Neural cell (in vitro differentiated cells): ENCODE results near the gene IFI35. TPM values are rescaled to one million over a fixed set of nuclear protein-coding genes. Genes with fewer than 3 reads are reported as not detected.

ENCODE experiments used
- H2AFZ ChIP-seq: fragments of 200-600, 300-800 bp; sonication (generic), shearing (Covaris generic); 2 replicates; pipeline ENCODE4 v1.6.0; 2014; ENCODE audit warnings: low read depth, mild to moderate bottlenecking, antibody characterized with exemption, low read length, moderate library complexity
- H3F3A ChIP-seq: fragments of 200-600 bp; shearing (Covaris generic); 2 replicates; pipeline ENCODE4 v1.6.1; 2016; ENCODE audit warnings: mild to moderate bottlenecking, moderate library complexity, mixed read lengths, antibody characterized with exemption, low read length; ENCODE audit not compliant: insufficient read depth, poor library complexity, severe bottlenecking
- H3K27ac ChIP-seq: fragments of 200-600, 300-800 bp; sonication (generic), shearing (Covaris generic); 2 replicates; pipeline ENCODE4 v1.5.1; 2014; ENCODE audit warnings: mild to moderate bottlenecking, low read length, moderate library complexity
- H3K27me3 ChIP-seq: fragments of 300-800, 200-600 bp; sonication (generic), shearing (Covaris generic); 2 replicates; pipeline ENCODE4 v1.6.0; 2014; ENCODE audit warnings: mild to moderate bottlenecking, low read depth, low read length, moderate library complexity; ENCODE audit not compliant: insufficient read depth
- H3K36me3 ChIP-seq: fragments of 300-800, 200-600 bp; sonication (generic), shearing (Covaris generic); 2 replicates; pipeline ENCODE4 v1.5.1; 2014; ENCODE audit warnings: mild to moderate bottlenecking, antibody characterized with exemption, low read length, moderate library complexity; ENCODE audit not compliant: insufficient read depth
- H3K4me2 ChIP-seq: fragments of 300-800, 200-600 bp; sonication (generic), shearing (Covaris generic); 2 replicates; pipeline ENCODE4 v1.6.0; 2014; ENCODE audit warnings: mild to moderate bottlenecking, low read length
- H3K4me3 ChIP-seq: fragments of 300-800, 200-600 bp; sonication (generic), shearing (Covaris generic); 2 replicates; pipeline ENCODE4 v1.5.1; 2014; ENCODE audit warnings: mild to moderate bottlenecking, low read length, moderate library complexity
- H3K79me2 ChIP-seq: fragments of 200-600 bp; shearing (Covaris generic); replicated peaks from 2 replicates; pipeline ENCODE4 v1.6.0; 2014; ENCODE audit warnings: mild to moderate bottlenecking, low read length, moderate library complexity; ENCODE audit not compliant: insufficient read depth
- H3K9ac ChIP-seq: fragments of 300-800, 200-600 bp; sonication (generic), shearing (Covaris generic); 2 replicates; pipeline ENCODE4 v1.6.1; 2016; ENCODE audit warnings: mild to moderate bottlenecking, low read length, mixed read lengths
- H3K9me2 ChIP-seq: fragments of 200-600 bp; shearing (Covaris generic); 2 replicates; pipeline ENCODE4 v1.6.1; 2016; ENCODE audit warnings: mild to moderate bottlenecking, low read length, mixed read lengths; ENCODE audit not compliant: insufficient read depth
- H3K9me3 ChIP-seq: fragments of 200-600, 300-800 bp; sonication (generic), shearing (Covaris generic); 2 replicates; pipeline ENCODE4 v1.6.1; 2016; ENCODE audit warnings: mild to moderate bottlenecking, mixed run types, low read length, moderate library complexity, mixed read lengths
- H4K20me1 ChIP-seq: fragments of 200-600 bp; shearing (Covaris generic); 2 replicates; pipeline ENCODE4 v1.6.1; 2016; ENCODE audit warnings: mild to moderate bottlenecking, mixed run types; ENCODE audit not compliant: insufficient read depth
- EP300 ChIP-seq: fragments of 450-650 bp; conservative IDR thresholded peaks from 2 replicates; pipeline ENCODE4 v1.6.1; 2014; ENCODE audit warnings: antibody characterized with exemption, mild to moderate bottlenecking, moderate library complexity; ENCODE audit not compliant: poor library complexity, severe bottlenecking
- EZH2 ChIP-seq: fragments of 200-600, 300-800 bp; shearing (Covaris generic), sonication (generic); IDR thresholded peaks from 2 replicates; pipeline ENCODE4 v1.6.1; 2014; ENCODE audit warnings: antibody characterized with exemption, low read length, borderline replicate concordance, mild to moderate bottlenecking; ENCODE audit not compliant: insufficient read depth, poor library complexity, severe bottlenecking
- MXI1 ChIP-seq: fragments of 450-650 bp; conservative IDR thresholded peaks from 2 replicates; pipeline ENCODE4 v1.6.1; 2014; ENCODE audit warnings: antibody characterized with exemption, mild to moderate bottlenecking; ENCODE audit not compliant: poor library complexity, severe bottlenecking
- POLR2AphosphoS5 ChIP-seq: IDR thresholded peaks from 2 replicates; pipeline ENCODE4 v1.6.1; 2012
- RAD21 ChIP-seq: fragments of 450-650 bp; conservative IDR thresholded peaks from 2 replicates; pipeline ENCODE4 v1.6.1; 2014; ENCODE audit warnings: antibody characterized with exemption, mild to moderate bottlenecking, moderate library complexity
- REST ChIP-seq: IDR thresholded peaks from 2 replicates; pipeline ENCODE4 v1.6.1; 2012; ENCODE audit warnings: borderline replicate concordance
- SMC3 ChIP-seq: fragments of 450-650 bp; conservative IDR thresholded peaks from 2 replicates; pipeline ENCODE4 v1.6.1; 2014; ENCODE audit warnings: antibody characterized with exemption, mild to moderate bottlenecking, moderate library complexity; ENCODE audit not compliant: poor library complexity
- TAF1 ChIP-seq: IDR thresholded peaks from 2 replicates; pipeline ENCODE4 v1.6.1; 2012; ENCODE audit warnings: low read depth
- polyA plus RNA-seq: library from polyadenylated mRNA; depleted of rRNA; stranded (reverse); fragments of >200 nt; gene quantifications from 2 replicates; pipeline ENCODE4 v1.2.3, GENCODE V29; 2014
- TF ChIP-seq, protein P1 (sequence below): fragments of 450-650 bp; IDR thresholded peaks from 2 replicates; pipeline ENCODE4 v1.5.1; 2014; ENCODE audit warnings: antibody characterized with exemption, mild to moderate bottlenecking, moderate library complexity; ENCODE audit not compliant: poor library complexity, severe bottlenecking

Gene IFI35
- polyA plus RNA-seq, 1 donor from 2014 or later, result not detected

- H3K27ac ChIP-seq, result no peak overlapping the region
- no peaks in the 10 kb centered on the region for H3K27me3 ChIP-seq
- H3K4me3 ChIP-seq, result no peak overlapping the region
- no peak overlapping the region for H2AFZ ChIP-seq
- H3K9ac ChIP-seq, result no peak overlapping the region
- peaks cover 12% of the 10 kb centered on the region for H3K36me3 ChIP-seq
- H3F3A ChIP-seq, result no peaks in the 10 kb centered on the region
- no peaks in the 10 kb centered on the region for H4K20me1 ChIP-seq
- H3K79me2 ChIP-seq, result no peaks in the 10 kb centered on the region
- H3K4me2 ChIP-seq, result no peak overlapping the region
- TF ChIP-seq RAD21 (no peak), REST (no peak), TAF1 (no peak)
- TF ChIP-seq, protein P1, sequence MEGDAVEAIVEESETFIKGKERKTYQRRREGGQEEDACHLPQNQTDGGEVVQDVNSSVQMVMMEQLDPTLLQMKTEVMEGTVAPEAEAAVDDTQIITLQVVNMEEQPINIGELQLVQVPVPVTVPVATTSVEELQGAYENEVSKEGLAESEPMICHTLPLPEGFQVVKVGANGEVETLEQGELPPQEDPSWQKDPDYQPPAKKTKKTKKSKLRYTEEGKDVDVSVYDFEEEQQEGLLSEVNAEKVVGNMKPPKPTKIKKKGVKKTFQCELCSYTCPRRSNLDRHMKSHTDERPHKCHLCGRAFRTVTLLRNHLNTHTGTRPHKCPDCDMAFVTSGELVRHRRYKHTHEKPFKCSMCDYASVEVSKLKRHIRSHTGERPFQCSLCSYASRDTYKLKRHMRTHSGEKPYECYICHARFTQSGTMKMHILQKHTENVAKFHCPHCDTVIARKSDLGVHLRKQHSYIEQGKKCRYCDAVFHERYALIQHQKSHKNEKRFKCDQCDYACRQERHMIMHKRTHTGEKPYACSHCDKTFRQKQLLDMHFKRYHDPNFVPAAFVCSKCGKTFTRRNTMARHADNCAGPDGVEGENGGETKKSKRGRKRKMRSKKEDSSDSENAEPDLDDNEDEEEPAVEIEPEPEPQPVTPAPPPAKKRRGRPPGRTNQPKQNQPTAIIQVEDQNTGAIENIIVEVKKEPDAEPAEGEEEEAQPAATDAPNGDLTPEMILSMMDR, result no peak
- H3K9me2 ChIP-seq, result no peaks in the 10 kb centered on the region
- no peaks in the 10 kb centered on the region for H3K9me3 ChIP-seq
Observed at GRCh38 chr17:42989726-42990652, 16.6 kb upstream of the IFI35 start.

GRCh38 chr17:42991471-42991870, 15.1 kb upstream of the IFI35 start:
- Histone ChIP-seq H3K9me2 (no peaks in the 10 kb centered on the region), H3K27ac (no peak overlapping the region), H3K9me3 (no peaks in the 10 kb centered on the region), H3K4me3 (no peak overlapping the region), H3K36me3 (peaks cover 12% of the 10 kb centered on the region), H4K20me1 (no peaks in the 10 kb centered on the region), H3K79me2 (no peaks in the 10 kb centered on the region), H3F3A (no peaks in the 10 kb centered on the region), H2AFZ (no peak overlapping the region), H3K9ac (no peak overlapping the region), H3K4me2 (no peak overlapping the region), H3K27me3 (no peaks in the 10 kb centered on the region)
- no peak for TF ChIP-seq RAD21
- TF ChIP-seq REST, result no peak
- no peak for TF ChIP-seq POLR2AphosphoS5
- TF ChIP-seq MXI1, result no peak
- TF ChIP-seq, protein P1, result no peak
- no peak for TF ChIP-seq EZH2
- no peak for TF ChIP-seq TAF1
- no peak for TF ChIP-seq SMC3
- no peak for TF ChIP-seq EP300
